Activated CD8-positive, alpha-beta T cell treated with anti-CD3 and anti-CD28 coated beads, Interleukin-2, amount 10 ng/mL, durations not matched to agents 7 days and 5 days (primary cell): ENCODE data around the gene ADAM33. TPM values are rescaled to one million over a fixed set of nuclear protein-coding genes. Genes with fewer than 3 reads are reported as not detected.

Experiments
- ATAC-seq: fragments of 150-1000 bp; cut with Tn5 transposase; one replicate; pipeline ENCODE4 v1.10.0; 2021; ENCODE audit warnings: moderate library complexity
- CTCF ChIA-PET: fragments of 350-600 bp; sonication (Branson Sonifier 250); formaldehyde crosslinking; loops from one replicate; lab custom pipeline; 2021; ENCODE audit warnings: antibody characterized with exemption; lab: Charles Lee
- POLR2A ChIA-PET: fragments of 350-600 bp; sonication (Branson Sonifier 250); formaldehyde crosslinking; loops from one replicate; lab custom pipeline; 2021; ENCODE audit warnings: antibody characterized with exemption; lab: Charles Lee
- DNase-seq: peaks from one replicate; pipeline ENCODE4 v3.0.0-alpha.2; 2020
- H3K27ac Mint-ChIP-seq: one replicate; pipeline ENCODE4 v1.8.0; 2021; ENCODE audit warnings: mild to moderate bottlenecking, mixed read lengths
- H3K27me3 Mint-ChIP-seq: one replicate; pipeline ENCODE4 v1.8.0; 2021; ENCODE audit warnings: low read depth, mixed read lengths
- H3K36me3 Mint-ChIP-seq: one replicate; pipeline ENCODE4 v1.8.0; 2021; ENCODE audit warnings: low read depth, mixed read lengths
- H3K4me1 Mint-ChIP-seq: one replicate; pipeline ENCODE4 v1.8.0; 2021; ENCODE audit warnings: low read depth, mixed read lengths
- H3K4me3 Mint-ChIP-seq: one replicate; pipeline ENCODE4 v1.8.0; 2021; ENCODE audit warnings: mild to moderate bottlenecking, mixed read lengths
- H3K9me3 Mint-ChIP-seq: one replicate; pipeline ENCODE4 v1.8.0; 2022; ENCODE audit warnings: mixed read lengths; ENCODE audit not compliant: insufficient read depth
- total RNA-seq, 2 experiments: library from RNA; stranded (reverse); gene quantifications; one replicate each; pipeline ENCODE4 v1.2.3, GENCODE V29; 2021

ADAM33 gene
- total RNA-seq, 2 experiments from 2014 or later, result not detected

GRCh38 chr20:3652221-3652620 is 29.6 kb downstream of the ADAM33 start:
- Mint-ChIP-seq H3K9me3 (no peaks in the 10 kb centered on the region), H3K27ac (no peak overlapping the region), H3K4me1 (peaks cover 16% of the 10 kb centered on the region), H3K4me3 (no peak overlapping the region), H3K36me3 (peaks cover 6% of the 10 kb centered on the region), H3K27me3 (peaks cover 18% of the 10 kb centered on the region)
- CTCF ChIA-PET, result no interaction called here
- ATAC-seq, result no peak
- no peak for DNase-seq
- POLR2A ChIA-PET, result no interaction called here

DNA sequence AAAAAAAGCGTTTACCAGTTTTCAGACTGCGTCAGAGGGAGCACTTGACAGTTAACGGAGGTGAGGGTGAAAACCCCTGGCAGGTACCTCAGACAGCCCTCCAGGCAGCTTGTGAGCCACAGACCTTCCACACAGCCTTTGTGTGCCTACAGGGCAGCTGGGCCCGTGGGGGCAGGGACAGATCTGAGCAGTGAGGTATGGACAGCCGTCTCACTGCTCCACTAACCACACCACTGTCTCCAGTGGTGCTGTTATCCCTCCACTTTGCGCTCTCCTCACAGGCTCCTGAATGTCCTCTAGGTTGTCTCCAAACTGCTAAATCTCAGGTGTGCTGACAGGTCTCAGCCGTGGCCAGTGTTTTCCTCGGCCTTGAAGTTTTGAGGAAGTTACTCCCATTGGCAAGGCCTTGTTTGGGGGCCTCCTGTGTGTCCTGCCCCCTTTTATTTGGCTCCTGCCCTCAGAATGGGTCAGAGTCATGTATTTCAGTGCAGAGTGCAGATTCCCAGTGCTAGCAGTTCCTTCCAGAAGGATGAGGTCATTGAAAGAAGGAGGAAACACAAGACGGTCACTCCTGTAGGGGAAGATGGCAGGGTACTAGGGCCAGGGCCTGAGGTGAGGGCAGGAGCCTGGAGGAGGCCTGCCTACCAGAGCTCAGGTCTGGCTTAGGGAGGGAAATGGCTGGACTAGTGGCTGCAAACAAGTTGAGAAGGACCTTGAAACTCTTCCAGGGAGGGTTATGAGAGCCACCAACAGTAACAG is 30.4 kb downstream of the ADAM33 start:
- Mint-ChIP-seq H3K27me3 (peaks cover 13% of the 10 kb centered on the region), H3K4me3 (no peak overlapping the region), H3K9me3 (no peaks in the 10 kb centered on the region), H3K4me1 (peaks cover 16% of the 10 kb centered on the region), H3K36me3 (peaks cover 8% of the 10 kb centered on the region), H3K27ac (no peak overlapping the region)
- ChIA-PET POLR2A (no interaction called here), CTCF (interaction anchor here (1.0 kb wide), 2 partner anchors 59 to 89 kb away, joined by 3 to 4 read pairs; no protein-coding TSS in a partner anchor)
- no peak for DNase-seq
- no peak for ATAC-seq

GRCh38 chr20:3648951-3649350 is 32.9 kb downstream of the ADAM33 start:
- no peak for DNase-seq
- H3K9me3 Mint-ChIP-seq, result no peaks in the 10 kb centered on the region
- peaks cover 8% of the 10 kb centered on the region for H3K36me3 Mint-ChIP-seq
- H3K27ac Mint-ChIP-seq, result no peak overlapping the region
- peaks cover 16% of the 10 kb centered on the region for H3K4me1 Mint-ChIP-seq
- no peak for ATAC-seq
- POLR2A ChIA-PET, result no interaction called here
- peaks cover 2% of the 10 kb centered on the region for H3K27me3 Mint-ChIP-seq
- H3K4me3 Mint-ChIP-seq, result no peak overlapping the region
- CTCF ChIA-PET, result interaction anchor here (1.3 to 2.1 kb wide), 2 partner anchors 28 to 62 kb away, joined by 4 to 6 read pairs; no protein-coding TSS in a partner anchor

DNA sequence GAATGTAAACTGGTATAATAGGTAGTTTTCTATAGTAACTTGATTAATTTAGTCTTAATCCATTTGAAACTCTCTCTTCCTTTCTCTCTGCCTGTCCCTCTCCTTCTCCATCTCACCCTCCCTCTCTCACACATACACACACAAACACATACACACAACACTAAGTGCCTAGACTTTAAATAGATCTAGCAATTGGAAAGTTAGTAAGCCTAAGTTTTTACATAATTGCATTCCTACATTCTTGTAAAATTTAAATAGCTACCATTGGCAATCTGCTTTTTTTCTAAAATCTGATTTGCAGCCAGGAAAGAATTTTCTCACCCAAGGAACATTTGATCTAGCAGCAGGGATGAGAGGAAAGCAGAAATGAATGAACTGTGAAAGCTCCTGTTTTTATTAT is 34.3 kb downstream of the ADAM33 start:
- Mint-ChIP-seq H3K27me3 (no peaks in the 10 kb centered on the region), H3K27ac (no peak overlapping the region), H3K4me3 (no peak overlapping the region), H3K36me3 (peaks cover 8% of the 10 kb centered on the region), H3K4me1 (peaks cover 3% of the 10 kb centered on the region), H3K9me3 (no peaks in the 10 kb centered on the region)
- POLR2A ChIA-PET, result no interaction called here
- CTCF ChIA-PET, result interaction anchor here (1.3 to 2.1 kb wide), 2 partner anchors 29 to 63 kb away, joined by 4 to 6 read pairs; no protein-coding TSS in a partner anchor
- DNase-seq (no peak), ATAC-seq (no peak)

DNA sequence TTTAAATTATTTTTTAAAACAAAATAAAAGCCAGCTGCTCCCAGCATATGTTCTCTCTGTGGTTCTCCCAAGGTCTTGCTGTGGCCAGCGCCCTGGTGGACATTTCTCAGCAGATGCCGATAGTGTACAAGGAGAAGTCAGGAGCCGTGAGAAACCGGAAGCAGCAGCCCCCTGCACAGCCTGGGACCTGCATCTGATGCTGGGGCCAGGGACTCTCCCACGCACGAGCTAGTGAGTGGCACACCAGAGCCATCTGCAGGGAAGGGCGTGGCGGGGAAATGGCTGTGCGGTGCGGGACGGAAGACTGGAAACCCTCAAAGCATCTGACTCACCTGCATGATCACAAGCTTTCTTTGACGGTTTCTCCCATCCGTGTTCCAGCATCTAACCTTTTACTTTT is 35.2 kb downstream of the ADAM33 start:
- no peaks in the 10 kb centered on the region for H3K9me3 Mint-ChIP-seq
- no peak overlapping the region for H3K4me3 Mint-ChIP-seq
- H3K36me3 Mint-ChIP-seq, result peaks cover 8% of the 10 kb centered on the region
- CTCF ChIA-PET, result interaction anchor here (2.1 kb wide), 1 partner anchor 30 kb away, joined by 6 read pairs; no protein-coding TSS in a partner anchor
- no peaks in the 10 kb centered on the region for H3K4me1 Mint-ChIP-seq
- ATAC-seq, result no peak
- POLR2A ChIA-PET, result no interaction called here
- no peak overlapping the region for H3K27ac Mint-ChIP-seq
- no peaks in the 10 kb centered on the region for H3K27me3 Mint-ChIP-seq
- no peak for DNase-seq

GRCh38 chr20:3646067-3646440 is 35.8 kb downstream of the ADAM33 start:
- Mint-ChIP-seq H3K27ac (no peak overlapping the region), H3K4me1 (no peaks in the 10 kb centered on the region), H3K27me3 (no peaks in the 10 kb centered on the region), H3K4me3 (no peak overlapping the region), H3K9me3 (no peaks in the 10 kb centered on the region), H3K36me3 (peaks cover 10% of the 10 kb centered on the region)
- ATAC-seq (no peak), DNase-seq (no peak)
- ChIA-PET POLR2A (no interaction called here), CTCF (no interaction called here)

- Mint-ChIP-seq H3K4me3 (no peak overlapping the region), H3K9me3 (peaks cover 4% of the 10 kb centered on the region), H3K27me3 (no peaks in the 10 kb centered on the region), H3K4me1 (no peaks in the 10 kb centered on the region), H3K27ac (no peak overlapping the region), H3K36me3 (peaks cover 12% of the 10 kb centered on the region)
- POLR2A ChIA-PET, result no interaction called here
- ATAC-seq, result no peak
- CTCF ChIA-PET, result no interaction called here
- DNase-seq, result no peak
These were observed 36.3 kb downstream of the ADAM33 start for GRCh38 chr20:3645309-3646066.

- Mint-ChIP-seq H3K4me1 (no peaks in the 10 kb centered on the region), H3K4me3 (no peak overlapping the region), H3K36me3 (peaks cover 10% of the 10 kb centered on the region), H3K9me3 (peaks cover 10% of the 10 kb centered on the region), H3K27me3 (no peaks in the 10 kb centered on the region), H3K27ac (no peak overlapping the region)
- POLR2A ChIA-PET, result no interaction called here
- DNase-seq (no peak), ATAC-seq (no peak)
- CTCF ChIA-PET, result no interaction called here
These were observed 41.6 kb downstream of the ADAM33 start for GRCh38 chr20:3640259-3640658.

GRCh38 chr20:3635346-3635745 is 46.5 kb downstream of the ADAM33 start:
- Mint-ChIP-seq H3K27ac (no peak overlapping the region), H3K27me3 (no peaks in the 10 kb centered on the region), H3K4me1 (peaks cover 6% of the 10 kb centered on the region), H3K36me3 (peaks cover 5% of the 10 kb centered on the region), H3K9me3 (peaks cover 5% of the 10 kb centered on the region), H3K4me3 (no peak overlapping the region)
- ATAC-seq (no peak), DNase-seq (no peak)
- ChIA-PET POLR2A (no interaction called here), CTCF (interaction anchor here (1.2 kb wide), 1 partner anchor 42 kb away, joined by 3 read pairs; no protein-coding TSS in a partner anchor)

DNA sequence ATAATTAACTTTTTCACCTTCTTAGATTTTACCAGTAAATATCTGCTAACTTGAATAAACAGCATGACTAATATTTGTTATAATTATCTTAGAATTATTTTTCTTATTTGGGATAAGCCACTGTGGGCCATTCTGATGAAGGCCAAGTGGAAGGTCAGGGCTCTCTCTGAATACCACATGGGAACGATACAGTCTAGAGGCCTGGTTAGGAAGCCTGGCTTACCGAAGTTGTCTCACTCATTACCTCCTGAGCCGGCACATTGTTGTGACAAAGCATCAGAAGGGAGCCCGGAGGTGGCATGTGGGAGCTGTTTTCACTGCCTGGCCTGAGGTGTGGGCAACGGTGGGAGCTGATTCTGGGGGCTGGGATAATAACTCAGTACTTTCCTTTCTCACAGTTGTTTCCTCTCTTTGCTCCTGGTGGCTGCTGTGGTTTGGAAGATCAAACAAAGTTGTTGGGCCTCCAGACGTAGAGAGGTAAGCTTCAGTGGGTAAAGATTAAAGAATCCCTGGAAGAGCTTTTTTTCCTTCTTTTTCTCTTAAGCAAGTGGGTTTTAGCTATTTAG is 47.8 kb downstream of the ADAM33 start:
- no peak for DNase-seq
- no peak overlapping the region for H3K27ac Mint-ChIP-seq
- POLR2A ChIA-PET, result no interaction called here
- no peaks in the 10 kb centered on the region for H3K36me3 Mint-ChIP-seq
- CTCF ChIA-PET, result interaction anchor here (1.2 kb wide), 2 partner anchors 43 to 71 kb away, joined by 3 to 7 read pairs; no protein-coding TSS in a partner anchor
- H3K27me3 Mint-ChIP-seq, result no peaks in the 10 kb centered on the region
- H3K9me3 Mint-ChIP-seq, result no peaks in the 10 kb centered on the region
- H3K4me1 Mint-ChIP-seq, result peaks cover 6% of the 10 kb centered on the region
- no peak for ATAC-seq
- no peak overlapping the region for H3K4me3 Mint-ChIP-seq

- no peaks in the 10 kb centered on the region for H3K27me3 Mint-ChIP-seq
- no peak overlapping the region for H3K4me3 Mint-ChIP-seq
- H3K4me1 Mint-ChIP-seq, result peaks cover 6% of the 10 kb centered on the region
- ChIA-PET POLR2A (interaction anchor here (0.6 kb wide), 1 partner anchor 68 kb away, joined by 3 read pairs; no protein-coding TSS in a partner anchor), CTCF (interaction anchor here (1.2 kb wide), 1 partner anchor 69 kb away, joined by 7 read pairs; no protein-coding TSS in a partner anchor)
- no peak overlapping the region for H3K27ac Mint-ChIP-seq
- no peaks in the 10 kb centered on the region for H3K36me3 Mint-ChIP-seq
- DNase-seq (no peak), ATAC-seq (no peak)
- H3K9me3 Mint-ChIP-seq, result no peaks in the 10 kb centered on the region
These were observed 49.4 kb downstream of the ADAM33 start for GRCh38 chr20:3632311-3633004.
